Neural cell (in vitro differentiated cells): ENCODE results near the gene TMEM115. TPM values are rescaled to one million over a fixed set of nuclear protein-coding genes. Genes with fewer than 3 reads are reported as not detected.

ENCODE experiments used
- H2AFZ ChIP-seq: fragments of 200-600, 300-800 bp; sonication (generic), shearing (Covaris generic); 2 replicates; pipeline ENCODE4 v1.6.0; 2014; ENCODE audit warnings: low read depth, mild to moderate bottlenecking, antibody characterized with exemption, low read length, moderate library complexity
- H3F3A ChIP-seq: fragments of 200-600 bp; shearing (Covaris generic); 2 replicates; pipeline ENCODE4 v1.6.1; 2016; ENCODE audit warnings: mild to moderate bottlenecking, moderate library complexity, mixed read lengths, antibody characterized with exemption, low read length; ENCODE audit not compliant: insufficient read depth, poor library complexity, severe bottlenecking
- H3K27ac ChIP-seq: fragments of 200-600, 300-800 bp; sonication (generic), shearing (Covaris generic); 2 replicates; pipeline ENCODE4 v1.5.1; 2014; ENCODE audit warnings: mild to moderate bottlenecking, low read length, moderate library complexity
- H3K27me3 ChIP-seq: fragments of 300-800, 200-600 bp; sonication (generic), shearing (Covaris generic); 2 replicates; pipeline ENCODE4 v1.6.0; 2014; ENCODE audit warnings: mild to moderate bottlenecking, low read depth, low read length, moderate library complexity; ENCODE audit not compliant: insufficient read depth
- H3K36me3 ChIP-seq: fragments of 300-800, 200-600 bp; sonication (generic), shearing (Covaris generic); 2 replicates; pipeline ENCODE4 v1.5.1; 2014; ENCODE audit warnings: mild to moderate bottlenecking, antibody characterized with exemption, low read length, moderate library complexity; ENCODE audit not compliant: insufficient read depth
- H3K4me2 ChIP-seq: fragments of 300-800, 200-600 bp; sonication (generic), shearing (Covaris generic); 2 replicates; pipeline ENCODE4 v1.6.0; 2014; ENCODE audit warnings: mild to moderate bottlenecking, low read length
- H3K4me3 ChIP-seq: fragments of 300-800, 200-600 bp; sonication (generic), shearing (Covaris generic); 2 replicates; pipeline ENCODE4 v1.5.1; 2014; ENCODE audit warnings: mild to moderate bottlenecking, low read length, moderate library complexity
- H3K79me2 ChIP-seq: fragments of 200-600 bp; shearing (Covaris generic); replicated peaks from 2 replicates; pipeline ENCODE4 v1.6.0; 2014; ENCODE audit warnings: mild to moderate bottlenecking, low read length, moderate library complexity; ENCODE audit not compliant: insufficient read depth
- H3K9ac ChIP-seq: fragments of 300-800, 200-600 bp; sonication (generic), shearing (Covaris generic); 2 replicates; pipeline ENCODE4 v1.6.1; 2016; ENCODE audit warnings: mild to moderate bottlenecking, low read length, mixed read lengths
- H3K9me2 ChIP-seq: fragments of 200-600 bp; shearing (Covaris generic); 2 replicates; pipeline ENCODE4 v1.6.1; 2016; ENCODE audit warnings: mild to moderate bottlenecking, low read length, mixed read lengths; ENCODE audit not compliant: insufficient read depth
- H3K9me3 ChIP-seq: fragments of 200-600, 300-800 bp; sonication (generic), shearing (Covaris generic); 2 replicates; pipeline ENCODE4 v1.6.1; 2016; ENCODE audit warnings: mild to moderate bottlenecking, mixed run types, low read length, moderate library complexity, mixed read lengths
- H4K20me1 ChIP-seq: fragments of 200-600 bp; shearing (Covaris generic); 2 replicates; pipeline ENCODE4 v1.6.1; 2016; ENCODE audit warnings: mild to moderate bottlenecking, mixed run types; ENCODE audit not compliant: insufficient read depth
- EP300 ChIP-seq: fragments of 450-650 bp; conservative IDR thresholded peaks from 2 replicates; pipeline ENCODE4 v1.6.1; 2014; ENCODE audit warnings: antibody characterized with exemption, mild to moderate bottlenecking, moderate library complexity; ENCODE audit not compliant: poor library complexity, severe bottlenecking
- EZH2 ChIP-seq: fragments of 200-600, 300-800 bp; shearing (Covaris generic), sonication (generic); IDR thresholded peaks from 2 replicates; pipeline ENCODE4 v1.6.1; 2014; ENCODE audit warnings: antibody characterized with exemption, low read length, borderline replicate concordance, mild to moderate bottlenecking; ENCODE audit not compliant: insufficient read depth, poor library complexity, severe bottlenecking
- MXI1 ChIP-seq: fragments of 450-650 bp; conservative IDR thresholded peaks from 2 replicates; pipeline ENCODE4 v1.6.1; 2014; ENCODE audit warnings: antibody characterized with exemption, mild to moderate bottlenecking; ENCODE audit not compliant: poor library complexity, severe bottlenecking
- POLR2AphosphoS5 ChIP-seq: IDR thresholded peaks from 2 replicates; pipeline ENCODE4 v1.6.1; 2012
- RAD21 ChIP-seq: fragments of 450-650 bp; conservative IDR thresholded peaks from 2 replicates; pipeline ENCODE4 v1.6.1; 2014; ENCODE audit warnings: antibody characterized with exemption, mild to moderate bottlenecking, moderate library complexity
- SMC3 ChIP-seq: fragments of 450-650 bp; conservative IDR thresholded peaks from 2 replicates; pipeline ENCODE4 v1.6.1; 2014; ENCODE audit warnings: antibody characterized with exemption, mild to moderate bottlenecking, moderate library complexity; ENCODE audit not compliant: poor library complexity
- TAF1 ChIP-seq: IDR thresholded peaks from 2 replicates; pipeline ENCODE4 v1.6.1; 2012; ENCODE audit warnings: low read depth
- polyA plus RNA-seq: library from polyadenylated mRNA; depleted of rRNA; stranded (reverse); fragments of >200 nt; gene quantifications from 2 replicates; pipeline ENCODE4 v1.2.3, GENCODE V29; 2014
- TF ChIP-seq, protein P1 (sequence below): IDR thresholded peaks from 2 replicates; pipeline ENCODE4 v1.6.1; 2012; ENCODE audit warnings: borderline replicate concordance
- TF ChIP-seq, protein P2 (sequence below): fragments of 450-650 bp; IDR thresholded peaks from 2 replicates; pipeline ENCODE4 v1.5.1; 2014; ENCODE audit warnings: antibody characterized with exemption, mild to moderate bottlenecking, moderate library complexity; ENCODE audit not compliant: poor library complexity, severe bottlenecking

The TMEM115 gene
- polyA plus RNA-seq, 1 donor from 2014 or later, result 17.8 TPM

DNA sequence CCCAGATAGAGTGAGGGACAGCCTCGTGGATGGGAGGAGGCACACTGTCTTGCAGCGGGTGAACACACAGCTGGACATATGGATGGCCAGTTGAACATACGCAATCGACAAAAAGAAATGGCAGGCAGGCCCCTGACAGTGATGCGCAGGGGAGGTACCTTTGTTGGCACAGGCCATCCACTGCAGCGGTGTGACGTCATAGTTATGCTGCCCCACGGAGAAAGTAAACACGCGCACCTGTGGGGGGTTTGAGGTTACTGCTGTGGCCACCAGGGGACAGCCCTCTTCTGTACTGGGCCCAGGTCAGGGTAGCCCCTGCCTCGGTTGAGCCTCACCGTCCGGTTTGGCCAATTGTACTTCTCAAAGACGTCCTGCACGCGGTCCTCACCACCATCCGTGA lies 19.4 kb upstream of the TMEM115 start:
- no peaks in the 10 kb centered on the region for H3F3A ChIP-seq

DNA sequence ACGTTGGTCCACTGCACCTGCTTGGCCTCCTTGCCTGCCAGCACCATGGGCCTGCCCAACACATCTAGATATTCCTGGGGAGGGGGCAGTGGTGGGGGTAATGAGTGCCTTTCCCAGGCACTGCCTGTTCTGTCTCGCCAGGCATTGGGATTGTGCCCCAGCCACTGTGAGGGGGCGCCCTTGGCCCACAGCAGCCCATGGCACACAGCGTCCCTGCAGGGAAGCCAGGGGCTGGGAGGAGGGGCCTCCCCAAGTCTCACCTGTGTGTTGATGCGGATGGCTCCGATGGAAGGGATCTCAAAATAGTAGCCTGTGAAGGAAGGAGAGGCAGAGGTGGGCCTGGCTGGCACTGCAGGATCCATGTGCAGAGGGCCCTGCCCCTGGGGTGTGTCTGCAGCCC lies 18.7 kb upstream of the TMEM115 start:
- H3K9ac ChIP-seq, result no peak overlapping the region
- H3K4me2 ChIP-seq, result no peak overlapping the region
- H4K20me1 ChIP-seq, result no peaks in the 10 kb centered on the region
- no peak overlapping the region for H3K4me3 ChIP-seq
- H3F3A ChIP-seq, result no peaks in the 10 kb centered on the region
- H3K9me2 ChIP-seq, result no peaks in the 10 kb centered on the region
- no peak for TF ChIP-seq TAF1
- TF ChIP-seq SMC3, result no peak
- TF ChIP-seq, protein P1, sequence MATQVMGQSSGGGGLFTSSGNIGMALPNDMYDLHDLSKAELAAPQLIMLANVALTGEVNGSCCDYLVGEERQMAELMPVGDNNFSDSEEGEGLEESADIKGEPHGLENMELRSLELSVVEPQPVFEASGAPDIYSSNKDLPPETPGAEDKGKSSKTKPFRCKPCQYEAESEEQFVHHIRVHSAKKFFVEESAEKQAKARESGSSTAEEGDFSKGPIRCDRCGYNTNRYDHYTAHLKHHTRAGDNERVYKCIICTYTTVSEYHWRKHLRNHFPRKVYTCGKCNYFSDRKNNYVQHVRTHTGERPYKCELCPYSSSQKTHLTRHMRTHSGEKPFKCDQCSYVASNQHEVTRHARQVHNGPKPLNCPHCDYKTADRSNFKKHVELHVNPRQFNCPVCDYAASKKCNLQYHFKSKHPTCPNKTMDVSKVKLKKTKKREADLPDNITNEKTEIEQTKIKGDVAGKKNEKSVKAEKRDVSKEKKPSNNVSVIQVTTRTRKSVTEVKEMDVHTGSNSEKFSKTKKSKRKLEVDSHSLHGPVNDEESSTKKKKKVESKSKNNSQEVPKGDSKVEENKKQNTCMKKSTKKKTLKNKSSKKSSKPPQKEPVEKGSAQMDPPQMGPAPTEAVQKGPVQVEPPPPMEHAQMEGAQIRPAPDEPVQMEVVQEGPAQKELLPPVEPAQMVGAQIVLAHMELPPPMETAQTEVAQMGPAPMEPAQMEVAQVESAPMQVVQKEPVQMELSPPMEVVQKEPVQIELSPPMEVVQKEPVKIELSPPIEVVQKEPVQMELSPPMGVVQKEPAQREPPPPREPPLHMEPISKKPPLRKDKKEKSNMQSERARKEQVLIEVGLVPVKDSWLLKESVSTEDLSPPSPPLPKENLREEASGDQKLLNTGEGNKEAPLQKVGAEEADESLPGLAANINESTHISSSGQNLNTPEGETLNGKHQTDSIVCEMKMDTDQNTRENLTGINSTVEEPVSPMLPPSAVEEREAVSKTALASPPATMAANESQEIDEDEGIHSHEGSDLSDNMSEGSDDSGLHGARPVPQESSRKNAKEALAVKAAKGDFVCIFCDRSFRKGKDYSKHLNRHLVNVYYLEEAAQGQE, result no peak
- no peak for TF ChIP-seq MXI1
- TF ChIP-seq POLR2AphosphoS5, result no peak
- TF ChIP-seq RAD21, result no peak
- TF ChIP-seq EP300, result no peak
- TF ChIP-seq EZH2, result no peak
- TF ChIP-seq, protein P2, sequence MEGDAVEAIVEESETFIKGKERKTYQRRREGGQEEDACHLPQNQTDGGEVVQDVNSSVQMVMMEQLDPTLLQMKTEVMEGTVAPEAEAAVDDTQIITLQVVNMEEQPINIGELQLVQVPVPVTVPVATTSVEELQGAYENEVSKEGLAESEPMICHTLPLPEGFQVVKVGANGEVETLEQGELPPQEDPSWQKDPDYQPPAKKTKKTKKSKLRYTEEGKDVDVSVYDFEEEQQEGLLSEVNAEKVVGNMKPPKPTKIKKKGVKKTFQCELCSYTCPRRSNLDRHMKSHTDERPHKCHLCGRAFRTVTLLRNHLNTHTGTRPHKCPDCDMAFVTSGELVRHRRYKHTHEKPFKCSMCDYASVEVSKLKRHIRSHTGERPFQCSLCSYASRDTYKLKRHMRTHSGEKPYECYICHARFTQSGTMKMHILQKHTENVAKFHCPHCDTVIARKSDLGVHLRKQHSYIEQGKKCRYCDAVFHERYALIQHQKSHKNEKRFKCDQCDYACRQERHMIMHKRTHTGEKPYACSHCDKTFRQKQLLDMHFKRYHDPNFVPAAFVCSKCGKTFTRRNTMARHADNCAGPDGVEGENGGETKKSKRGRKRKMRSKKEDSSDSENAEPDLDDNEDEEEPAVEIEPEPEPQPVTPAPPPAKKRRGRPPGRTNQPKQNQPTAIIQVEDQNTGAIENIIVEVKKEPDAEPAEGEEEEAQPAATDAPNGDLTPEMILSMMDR, result no peak
- H3K27ac ChIP-seq, result no peak overlapping the region
- H3K79me2 ChIP-seq, result no peaks in the 10 kb centered on the region
- no peak overlapping the region for H2AFZ ChIP-seq
- H3K9me3 ChIP-seq, result no peaks in the 10 kb centered on the region
- H3K27me3 ChIP-seq, result no peaks in the 10 kb centered on the region
- H3K36me3 ChIP-seq, result no peaks in the 10 kb centered on the region

More for the DNA sequence above, 19.4 kb upstream of the TMEM115 start:
- H3K27ac ChIP-seq, result no peak overlapping the region
- H2AFZ ChIP-seq, result no peak overlapping the region
- no peak overlapping the region for H3K4me3 ChIP-seq
- H3K36me3 ChIP-seq, result no peaks in the 10 kb centered on the region
- TF ChIP-seq MXI1, result no peak
- TF ChIP-seq, protein P1, result no peak
- TF ChIP-seq POLR2AphosphoS5, result no peak
- no peak for TF ChIP-seq SMC3
- no peaks in the 10 kb centered on the region for H3K9me3 ChIP-seq
- no peaks in the 10 kb centered on the region for H3K9me2 ChIP-seq
- no peaks in the 10 kb centered on the region for H4K20me1 ChIP-seq
- H3K9ac ChIP-seq, result no peak overlapping the region
- no peaks in the 10 kb centered on the region for H3K79me2 ChIP-seq
- H3K4me2 ChIP-seq, result no peak overlapping the region
- H3K27me3 ChIP-seq, result no peaks in the 10 kb centered on the region
